Astrocyte of the hippocampus (primary cell): ENCODE measurements around the gene CD69.
A peak's percentile ranks its signal among the peaks of the same experiment; 100 is the strongest.
"Not testable (repeated sequence)": the region's sequence is repeated elsewhere in the genome, so short reads cannot be mapped to it uniquely, and the experiment has no call there.

Experiments
- DNase-seq: peaks from one replicate; pipeline ENCODE4 v3.0.0; 2011; ENCODE audit warnings: low read depth, low spot score

Gene CD69

GRCh38 chr12:9719790-9720189 is 40.9 kb downstream of the CD69 start:
- no peak for DNase-seq

GRCh38 chr12:9718968-9719367 is 41.7 kb downstream of the CD69 start:
- no peak for DNase-seq

- DNase-seq: no peak
Measured at GRCh38 chr12:9717070-9717925, 43.4 kb downstream of the CD69 start.

GRCh38 chr12:9713032-9713558 is 47.6 kb downstream of the CD69 start:
- DNase-seq: not testable (repeated sequence)

GRCh38 chr12:9711664-9712063 is 49.0 kb downstream of the CD69 start:
- peak; percentile 26 for DNase-seq

- no peak for DNase-seq
Measured at GRCh38 chr12:9710584-9711375, 49.9 kb downstream of the CD69 start.

- DNase-seq: no peak
Measured at GRCh38 chr12:9708853-9709252, 51.8 kb downstream of the CD69 start.

GRCh38 chr12:9707864-9708808 is 52.6 kb downstream of the CD69 start:
- peak; percentile 72 for DNase-seq

GRCh38 chr12:9707356-9707755 is 53.3 kb downstream of the CD69 start:
- no peak for DNase-seq

GRCh38 chr12:9706086-9706685 is 54.5 kb downstream of the CD69 start:
- DNase-seq: no peak

GRCh38 chr12:9704561-9704960 is 56.1 kb downstream of the CD69 start:
- not testable (repeated sequence) for DNase-seq
